HG02588 (cell line): Measurements from ENCODE around the gene MSANTD1.
A peak's percentile ranks its signal among the peaks of the same experiment; 100 is the strongest.

Experiments used
- ATAC-seq: cut with Tn5 transposase; IDR thresholded peaks from one replicate; pipeline ENCODE4 v1.9.1; 2021; ENCODE audit warnings: mild to moderate bottlenecking, moderate library complexity; ENCODE audit not compliant: unreplicated experiment

Gene MSANTD1

GRCh38 chr4:3247399-3248177, 1.4 kb upstream of the MSANTD1 start:
- no peak for ATAC-seq

- ATAC-seq = no peak
These were observed 830 bp upstream of the MSANTD1 start for GRCh38 chr4:3248178-3248480.

- no peak for ATAC-seq
These were observed 915 bp downstream of the MSANTD1 start for GRCh38 chr4:3249711-3250437.

GRCh38 chr4:3250438-3250955, 1.5 kb downstream of the MSANTD1 start:
- no peak for ATAC-seq

- no peak for ATAC-seq
These were observed 2.2 kb downstream of the MSANTD1 start for GRCh38 chr4:3250956-3251690.

DNA sequence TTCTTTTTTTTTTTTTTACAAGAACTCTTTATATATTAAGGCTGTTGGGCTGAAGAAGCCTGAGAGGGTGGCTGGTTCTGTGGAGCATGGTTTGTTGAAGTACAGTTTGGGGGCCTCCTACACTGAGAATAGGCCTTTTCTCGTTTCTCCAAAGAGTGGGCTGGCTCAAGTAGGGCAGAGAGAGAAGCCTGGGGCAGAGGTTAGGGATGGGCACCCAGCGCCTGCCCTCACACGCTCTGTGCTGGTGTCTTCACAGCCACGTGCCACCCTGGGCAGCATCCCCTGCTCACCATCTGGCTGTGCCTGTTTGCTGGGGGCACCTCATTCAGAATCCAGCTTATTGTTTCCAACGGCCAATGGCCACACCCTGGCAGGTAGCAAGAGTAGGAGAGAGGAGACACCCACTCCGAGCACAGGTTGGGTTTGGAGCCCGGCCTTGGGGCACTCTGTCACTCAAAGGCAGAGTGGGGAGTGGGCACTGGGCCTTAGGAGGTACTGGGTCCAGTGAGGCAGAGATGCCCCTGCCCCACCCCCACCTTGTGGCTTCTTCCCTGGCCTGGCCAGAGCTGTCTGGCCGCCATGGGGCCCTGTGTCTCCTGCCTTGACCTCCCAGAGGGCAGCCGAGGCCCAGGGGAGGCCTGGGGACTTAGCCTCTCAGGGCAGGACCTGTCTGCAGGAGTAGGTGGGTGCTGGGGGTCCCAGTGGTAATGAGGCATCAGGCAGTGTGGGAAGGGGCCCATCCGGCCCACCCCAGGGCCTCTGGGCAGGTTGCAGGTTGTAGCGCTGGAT, 2.9 kb downstream of the MSANTD1 start:
- ATAC-seq = no peak

DNA sequence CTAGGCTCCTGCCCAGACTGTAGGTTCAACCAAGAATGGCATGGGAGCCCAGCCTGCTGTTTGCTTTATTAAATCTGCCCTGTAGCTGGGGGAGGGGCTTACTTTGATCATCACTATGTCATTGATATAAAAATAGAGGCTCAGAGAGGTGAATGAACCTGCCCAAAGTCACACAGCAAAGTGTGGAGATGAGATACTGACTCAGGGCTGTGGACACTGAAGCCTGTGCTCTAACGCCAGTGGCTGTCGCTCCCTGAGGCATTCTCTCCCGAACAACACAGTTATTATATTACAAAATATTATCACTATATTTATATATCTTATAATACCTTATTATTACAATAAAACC, 3.5 kb downstream of the MSANTD1 start:
- no peak for ATAC-seq

GRCh38 chr4:3252831-3253641, 4.1 kb downstream of the MSANTD1 start:
- no peak for ATAC-seq

- ATAC-seq = no peak
These were observed 4.8 kb downstream of the MSANTD1 start for GRCh38 chr4:3253808-3254207.

DNA sequence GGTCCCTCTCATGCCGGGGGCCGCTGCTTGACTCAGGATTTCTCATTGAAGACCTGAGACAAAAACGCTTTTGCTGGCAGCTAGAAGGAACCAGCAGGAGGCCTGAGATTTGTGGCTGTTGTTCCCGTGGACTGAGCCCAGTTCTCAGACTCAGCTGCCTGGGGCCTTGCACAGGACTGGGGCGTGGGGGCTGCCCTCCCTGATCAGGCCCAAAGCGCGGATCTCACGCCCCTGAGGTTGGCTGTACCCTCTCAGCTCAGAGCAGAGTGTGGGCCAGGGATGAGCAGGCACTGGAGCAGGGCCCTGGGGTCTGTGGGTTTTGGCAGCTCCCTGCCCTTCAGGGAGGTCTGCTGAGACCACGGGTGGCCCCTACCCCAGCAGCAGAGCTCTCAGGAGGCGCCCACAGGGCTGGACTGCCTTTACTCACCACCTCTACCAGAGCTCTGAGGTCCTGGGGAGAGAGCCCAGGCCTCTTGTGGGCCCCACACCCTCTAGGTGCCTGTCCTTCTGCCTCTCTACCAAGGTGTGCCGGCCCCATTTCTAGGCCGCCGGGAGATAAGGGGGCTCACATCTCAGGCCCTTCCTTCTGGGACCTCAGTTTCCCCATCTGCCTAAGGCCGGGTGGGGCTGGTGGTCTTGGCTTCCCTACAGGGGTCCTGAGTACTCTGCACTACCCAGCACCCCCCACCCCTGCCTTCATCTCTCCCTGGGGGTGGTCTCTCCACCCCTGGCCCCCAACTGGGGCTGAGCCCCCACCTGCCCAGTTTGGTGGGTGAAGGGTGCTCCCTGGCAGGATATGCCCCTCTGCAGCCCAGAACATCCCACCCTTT, 5.6 kb downstream of the MSANTD1 start:
- no peak for ATAC-seq

- ATAC-seq = no peak
These were observed 6.7 kb downstream of the MSANTD1 start for GRCh38 chr4:3255611-3256186.

DNA sequence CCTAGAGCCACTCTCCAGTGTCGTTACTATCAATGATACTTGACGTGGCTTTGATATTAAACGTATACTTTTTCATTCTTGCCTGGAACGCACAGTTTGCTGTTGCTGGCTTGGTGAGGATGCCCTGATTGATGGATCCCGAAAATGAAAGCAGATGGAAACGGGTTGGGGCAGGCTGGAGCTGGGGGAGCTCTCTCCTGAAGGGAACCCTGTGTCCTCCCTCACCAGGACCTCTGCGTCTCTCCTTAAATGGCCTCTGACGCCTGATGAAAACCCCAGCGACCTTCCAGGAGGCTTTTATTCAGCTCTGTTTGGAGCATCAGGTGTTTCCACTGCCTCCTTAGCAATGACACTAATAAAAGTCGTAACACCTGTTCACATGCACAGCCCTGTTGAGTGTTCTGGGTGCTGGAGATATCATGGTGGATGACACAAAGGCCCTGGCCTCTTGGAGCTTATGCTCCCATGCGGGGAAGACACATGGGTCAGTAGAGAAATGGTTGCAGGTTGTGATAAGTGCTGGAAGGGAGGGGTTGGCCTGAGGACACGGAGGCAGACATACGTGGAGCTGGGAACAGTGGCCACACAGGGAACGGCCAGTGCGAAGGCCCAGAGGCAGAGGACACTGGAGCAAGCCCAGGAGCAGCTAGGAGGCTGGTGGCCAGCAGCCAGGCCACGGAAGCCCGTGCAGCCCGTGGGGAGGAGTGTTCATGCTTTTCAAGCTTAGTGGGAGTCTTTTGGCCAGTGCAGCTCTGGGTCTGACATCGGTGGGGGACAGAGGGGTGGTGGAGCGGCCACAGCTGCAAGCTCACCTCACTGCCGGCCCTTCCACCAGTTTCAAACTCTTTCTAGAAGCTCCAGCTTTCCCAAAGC, 7.5 kb downstream of the MSANTD1 start:
- no peak for ATAC-seq

DNA sequence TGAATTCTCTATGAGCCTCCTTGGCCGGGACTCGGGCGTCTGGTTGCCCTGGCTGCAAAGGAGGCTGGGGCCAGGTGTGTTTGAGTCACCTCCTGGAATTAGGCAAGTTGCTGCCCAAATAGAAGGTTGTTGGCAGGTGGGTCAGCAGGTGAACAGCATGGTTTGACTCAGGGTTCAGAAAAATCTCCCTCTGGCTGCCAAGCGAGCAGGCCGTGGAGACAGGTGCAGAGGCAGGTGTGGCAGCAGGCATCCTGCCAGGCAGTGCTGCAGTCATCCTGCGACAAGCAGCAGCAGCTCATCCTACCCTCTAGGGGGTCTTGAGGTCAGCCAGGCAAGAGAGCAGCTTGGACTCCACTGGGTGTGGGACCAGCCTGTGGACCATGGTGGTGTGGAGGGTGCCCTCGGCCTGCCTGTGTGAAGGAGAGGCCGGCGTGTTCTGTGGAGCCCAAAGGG, 8.2 kb downstream of the MSANTD1 start:
- ATAC-seq = no peak

DNA sequence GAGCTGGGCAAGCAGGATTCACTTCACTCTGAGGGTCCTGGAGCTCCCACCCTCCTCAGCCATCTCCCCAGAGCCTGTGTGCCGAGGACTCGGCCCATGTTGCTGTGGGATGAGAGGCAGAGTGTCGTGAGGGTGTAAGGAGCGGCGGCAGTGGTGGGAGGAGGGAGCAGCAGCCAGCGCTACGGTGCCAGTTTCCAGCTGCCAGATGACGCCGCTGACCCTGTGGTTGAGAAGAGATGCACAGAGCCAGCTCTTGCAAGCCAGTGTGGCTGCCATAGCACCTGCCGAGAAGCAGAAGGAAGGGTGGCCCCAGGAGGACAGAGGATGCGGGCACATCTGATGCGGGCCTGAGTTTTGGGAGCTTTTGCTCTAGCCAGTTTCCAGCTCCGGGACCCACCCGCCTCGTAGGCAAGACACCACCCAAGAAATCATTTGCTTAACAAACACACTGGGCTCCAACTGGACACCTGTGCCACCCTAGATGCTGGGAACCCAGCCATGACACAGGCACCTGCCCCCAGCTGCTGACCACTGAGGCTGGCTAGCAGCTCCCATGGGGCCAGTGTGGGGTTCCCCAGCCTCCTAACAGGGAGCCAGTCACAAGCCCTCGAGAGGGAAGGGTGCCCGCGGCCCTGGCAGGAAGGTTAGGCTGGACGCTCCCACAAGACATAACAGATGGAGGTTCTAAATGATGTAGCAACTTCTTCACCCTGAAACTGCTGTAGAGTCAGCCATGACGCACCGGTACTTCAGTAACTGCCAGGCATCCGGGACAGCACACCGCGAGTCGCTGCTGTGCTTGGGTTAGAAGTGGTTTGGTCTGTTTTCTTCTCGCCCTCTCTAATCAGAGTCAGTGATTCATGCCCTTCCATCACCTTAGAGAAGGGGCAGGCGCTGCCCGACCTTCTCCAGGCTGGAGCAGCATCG, 8.9 kb downstream of the MSANTD1 start:
- peak; percentile 61 for ATAC-seq

GRCh38 chr4:3261411-3262207, 12.7 kb downstream of the MSANTD1 start:
- no peak for ATAC-seq
